OCI-LY1 (cell line): Measurements from ENCODE around the gene DNAJC15.

ENCODE experiments used
- EZH2 ChIP-seq: fragments of 200-600 bp; sonication (generic), shearing (Covaris generic); IDR thresholded peaks from 2 replicates; pipeline ENCODE4 v1.8.0; 2017; ENCODE audit warnings: borderline replicate concordance, mixed run types, mild to moderate bottlenecking, antibody characterized with exemption, low read length, moderate library complexity, mixed read lengths
- TF ChIP-seq, protein P1 (sequence below): fragments of 200-600 bp; sonication (generic), shearing (Covaris generic); IDR thresholded peaks from 2 replicates; pipeline ENCODE4 v1.5.1; 2017; ENCODE audit warnings: mild to moderate bottlenecking, antibody characterized with exemption, low read length, moderate library complexity, mixed read lengths

DNA sequence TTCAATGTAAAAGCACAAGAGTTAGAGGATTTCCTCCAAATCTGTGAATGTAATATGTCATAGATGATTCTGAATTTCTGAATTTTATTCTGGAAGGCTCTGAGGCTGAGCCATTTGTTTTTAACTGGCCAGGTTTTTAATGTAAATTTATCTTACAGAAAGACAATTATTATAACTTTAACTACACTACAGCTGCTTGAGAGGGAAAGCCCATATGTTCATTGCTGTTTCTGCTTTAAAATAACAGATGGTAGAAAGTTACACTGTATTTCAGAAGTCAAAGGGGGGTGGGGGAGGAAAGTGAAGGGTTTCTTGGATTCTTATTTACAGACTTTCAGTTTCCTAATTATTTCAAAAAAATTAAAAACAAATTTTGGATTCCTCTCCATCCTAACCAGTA, 62.8 kb downstream of the DNAJC15 start:
- TF ChIP-seq, protein P1, sequence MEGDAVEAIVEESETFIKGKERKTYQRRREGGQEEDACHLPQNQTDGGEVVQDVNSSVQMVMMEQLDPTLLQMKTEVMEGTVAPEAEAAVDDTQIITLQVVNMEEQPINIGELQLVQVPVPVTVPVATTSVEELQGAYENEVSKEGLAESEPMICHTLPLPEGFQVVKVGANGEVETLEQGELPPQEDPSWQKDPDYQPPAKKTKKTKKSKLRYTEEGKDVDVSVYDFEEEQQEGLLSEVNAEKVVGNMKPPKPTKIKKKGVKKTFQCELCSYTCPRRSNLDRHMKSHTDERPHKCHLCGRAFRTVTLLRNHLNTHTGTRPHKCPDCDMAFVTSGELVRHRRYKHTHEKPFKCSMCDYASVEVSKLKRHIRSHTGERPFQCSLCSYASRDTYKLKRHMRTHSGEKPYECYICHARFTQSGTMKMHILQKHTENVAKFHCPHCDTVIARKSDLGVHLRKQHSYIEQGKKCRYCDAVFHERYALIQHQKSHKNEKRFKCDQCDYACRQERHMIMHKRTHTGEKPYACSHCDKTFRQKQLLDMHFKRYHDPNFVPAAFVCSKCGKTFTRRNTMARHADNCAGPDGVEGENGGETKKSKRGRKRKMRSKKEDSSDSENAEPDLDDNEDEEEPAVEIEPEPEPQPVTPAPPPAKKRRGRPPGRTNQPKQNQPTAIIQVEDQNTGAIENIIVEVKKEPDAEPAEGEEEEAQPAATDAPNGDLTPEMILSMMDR = no peak
- no peak for TF ChIP-seq EZH2
